Caco-2 (cell line): Measurements from ENCODE around the gene ZNF330. TPM values are rescaled to one million over a fixed set of nuclear protein-coding genes. Genes with fewer than 3 reads are reported as not detected.

Source experiments
- BruUV-seq: library from RNA; stranded (reverse); fragments of 400-500 nt; replicated peaks from 2 replicates; lab custom pipeline; 2021; lab: Mats Ljungman, UMichigan
- CTCF ChIA-PET: fragments of 300-600 bp; sonication (Branson Sonifier 250); formaldehyde crosslinking; loops from one replicate; lab custom pipeline; 2022; ENCODE audit warnings: antibody characterized with exemption; lab: Charles Lee
- POLR2A ChIA-PET: fragments of 300-600 bp; sonication (Branson Sonifier 250); formaldehyde crosslinking; loops from one replicate; lab custom pipeline; 2022; ENCODE audit warnings: antibody characterized with exemption; lab: Charles Lee
- DNase-seq, 2 experiments: peaks; one replicate each; pipeline versions ENCODE4 v3.0.0 to v3.0.0-alpha.2; 2020 to 2022
- H3K27me3 ChIP-seq: replicated peaks from 2 replicates; pipeline ENCODE4 v1.6.0; 2011; ENCODE audit warnings: low read length; ENCODE audit not compliant: control insufficient read depth, insufficient read depth
- H3K36me3 ChIP-seq: 2 replicates; pipeline ENCODE4 v1.5.1; 2011; ENCODE audit warnings: low read length; ENCODE audit not compliant: control insufficient read depth, insufficient read depth
- H3K4me1 ChIP-seq: fragments of 250-450 bp; sonication (Bioruptor Pico); 2 replicates; pipeline ENCODE4 v1.5.1; 2020; ENCODE audit warnings: mild to moderate bottlenecking
- H3K4me3 ChIP-seq: 2 replicates; pipeline ENCODE4 v1.5.1; 2011; ENCODE audit warnings: low read depth, mild to moderate bottlenecking, control low read depth, low read length
- H3K9me3 ChIP-seq: fragments of 250-450 bp; sonication (Bioruptor Pico); 2 replicates; pipeline ENCODE4 v1.5.1; 2020; ENCODE audit warnings: mild to moderate bottlenecking, moderate library complexity
- H3K27ac Mint-ChIP-seq: one replicate; pipeline ENCODE4 v1.8.0; 2022; ENCODE audit warnings: mixed read lengths; ENCODE audit not compliant: unreplicated experiment
- H3K27me3 Mint-ChIP-seq: one replicate; pipeline ENCODE4 v1.8.0; 2022; ENCODE audit warnings: mixed read lengths; ENCODE audit not compliant: insufficient read depth, unreplicated experiment
- H3K36me3 Mint-ChIP-seq: one replicate; pipeline ENCODE4 v1.8.0; 2022; ENCODE audit warnings: mild to moderate bottlenecking, mixed read lengths; ENCODE audit not compliant: insufficient read depth, unreplicated experiment
- H3K4me1 Mint-ChIP-seq: one replicate; pipeline ENCODE4 v1.8.0; 2022; ENCODE audit warnings: low read depth, mixed read lengths; ENCODE audit not compliant: unreplicated experiment
- H3K4me3 Mint-ChIP-seq: one replicate; pipeline ENCODE4 v1.8.0; 2022; ENCODE audit warnings: mild to moderate bottlenecking, moderate library complexity, mixed read lengths; ENCODE audit not compliant: unreplicated experiment
- H3K9me3 Mint-ChIP-seq: one replicate; pipeline ENCODE4 v1.8.0; 2022; ENCODE audit warnings: mixed read lengths; ENCODE audit not compliant: unreplicated experiment
- CTCF ChIP-seq, 2 experiments: fragments of 200-600 bp in 1 of 2; IDR thresholded peaks; 1 replicate in 1 of 2; 2 replicates in 1 of 2; pipeline versions ENCODE4 v1.5.1 to v1.8.0; 2011 to 2022; ENCODE audit warnings: antibody characterized with exemption in 1 of 2, control low read depth in 1 of 2, inconsistent platforms in 1 of 2, low read depth in 1 of 2, low read length in 1 of 2, mild to moderate bottlenecking in 1 of 2, moderate library complexity in 1 of 2; ENCODE audit not compliant: insufficient read depth in 1 of 2, severe bottlenecking in 1 of 2, unreplicated experiment in 1 of 2
- intact Hi-C: fragments of 100-400 bp; cut with micrococcal nuclease; formaldehyde crosslinking; loops from one replicate; pipeline ENCODE4 v1.10.0; 2022; ENCODE audit not compliant: unreplicated experiment
- total RNA-seq: library from RNA; stranded (reverse); gene quantifications from 2 replicates; pipeline ENCODE4 v1.2.3, GENCODE V29; 2022

Gene ZNF330
- total RNA-seq, 1 experiment from 2014 or later: 34.9 TPM

GRCh38 chr4:141196227-141196933 lies 24.3 kb upstream of the ZNF330 start:
- H3K9me3 Mint-ChIP-seq: no peaks in the 10 kb centered on the region
- H3K36me3 ChIP-seq: no peaks in the 10 kb centered on the region
- H3K27ac Mint-ChIP-seq: no peak overlapping the region
- DNase-seq: no peak
- ChIA-PET CTCF (no interaction called here), POLR2A (no interaction called here)
- H3K4me3 Mint-ChIP-seq: no peak overlapping the region
- no peaks in the 10 kb centered on the region for H3K4me1 Mint-ChIP-seq
- peaks cover 6% of the 10 kb centered on the region for H3K27me3 Mint-ChIP-seq
- no peaks in the 10 kb centered on the region for H3K27me3 ChIP-seq
- no peaks in the 10 kb centered on the region for H3K36me3 Mint-ChIP-seq
- H3K9me3 ChIP-seq: no peaks in the 10 kb centered on the region
- no peaks in the 10 kb centered on the region for H3K4me1 ChIP-seq
- intact Hi-C loops: no loop called here
- H3K4me3 ChIP-seq: no peak overlapping the region
- no peak for TF ChIP-seq CTCF (IDR thresholded peaks at IDR 0.05; ENCODE audit: insufficient read depth in 1 of 2, low read depth in 1 of 2, low read length in 1 of 2, severe bottlenecking in 1 of 2, unreplicated experiment in 1 of 2)
- BruUV-seq: no TSS peak

GRCh38 chr4:141207961-141208360 lies 12.7 kb upstream of the ZNF330 start:
- Histone ChIP-seq H3K9me3 (no peaks in the 10 kb centered on the region), H3K4me1 (no peaks in the 10 kb centered on the region), H3K36me3 (no peaks in the 10 kb centered on the region), H3K4me3 (no peak overlapping the region), H3K27me3 (no peaks in the 10 kb centered on the region)
- Mint-ChIP-seq H3K9me3 (peaks cover 8% of the 10 kb centered on the region), H3K4me3 (no peak overlapping the region), H3K4me1 (no peaks in the 10 kb centered on the region), H3K27me3 (peaks cover 3% of the 10 kb centered on the region), H3K27ac (no peak overlapping the region), H3K36me3 (no peaks in the 10 kb centered on the region)
- POLR2A ChIA-PET: no interaction called here
- intact Hi-C loops: no loop called here
- TF ChIP-seq CTCF (IDR thresholded peaks at IDR 0.05; ENCODE audit: insufficient read depth in 1 of 2, low read depth in 1 of 2, low read length in 1 of 2, severe bottlenecking in 1 of 2, unreplicated experiment in 1 of 2): no peak
- BruUV-seq: no TSS peak
- CTCF ChIA-PET: no interaction called here
- no peak for DNase-seq

GRCh38 chr4:141210168-141210567 lies 10.5 kb upstream of the ZNF330 start:
- intact Hi-C loops: no loop called here
- no peak overlapping the region for H3K4me3 Mint-ChIP-seq
- POLR2A ChIA-PET: no interaction called here

More at GRCh38 chr4:141210168-141210567, 10.5 kb upstream of the ZNF330 start:
- no peaks in the 10 kb centered on the region for H3K36me3 Mint-ChIP-seq
- no peak overlapping the region for H3K27ac Mint-ChIP-seq
- no peak for DNase-seq
- peaks cover 16% of the 10 kb centered on the region for H3K9me3 Mint-ChIP-seq
- Histone ChIP-seq H3K4me3 (no peak overlapping the region), H3K36me3 (no peaks in the 10 kb centered on the region), H3K4me1 (no peaks in the 10 kb centered on the region), H3K9me3 (no peaks in the 10 kb centered on the region), H3K27me3 (no peaks in the 10 kb centered on the region)
- TF ChIP-seq CTCF (IDR thresholded peaks at IDR 0.05; ENCODE audit: insufficient read depth in 1 of 2, low read depth in 1 of 2, low read length in 1 of 2, severe bottlenecking in 1 of 2, unreplicated experiment in 1 of 2): no peak
- BruUV-seq: no TSS peak
- H3K27me3 Mint-ChIP-seq: peaks cover 3% of the 10 kb centered on the region
- CTCF ChIA-PET: no interaction called here
- H3K4me1 Mint-ChIP-seq: peaks cover 5% of the 10 kb centered on the region
